Ovary (tissue), 9 donors: ENCODE data around the gene GTF2A2. TPM values are rescaled to one million over a fixed set of nuclear protein-coding genes. Genes with fewer than 3 reads are reported as not detected.
"Not testable (repeated sequence)": the region's sequence is repeated elsewhere in the genome, so short reads cannot be mapped to it uniquely, and the experiment has no call there.

Experiments used
- DNase-seq, 5 donors: peaks; one replicate each; pipeline ENCODE4 v3.0.0-alpha.2; 2019 to 2020
- H3K27ac ChIP-seq, 2 donors: fragments of 200-600 bp; one replicate each; pipeline versions ENCODE4 v1.5.1 to v1.8.0; 2019 to 2022
- H3K27me3 ChIP-seq: fragments of 200-600 bp; one replicate; pipeline ENCODE4 v1.8.0; 2022
- H3K36me3 ChIP-seq: fragments of 200-600 bp; sonication (generic); one replicate; pipeline ENCODE4 v1.5.1; 2019
- H3K4me1 ChIP-seq: one replicate; pipeline ENCODE4 v1.8.1; 2013; ENCODE audit warnings: mild to moderate bottlenecking, moderate library complexity; ENCODE audit not compliant: insufficient read depth
- H3K4me3 ChIP-seq: fragments of 200-600 bp; sonication (generic); one replicate; pipeline ENCODE4 v1.5.1; 2017
- H3K9me3 ChIP-seq, 2 donors: fragments of 200-600 bp in 1 of 2; sonication (generic) in 1 of 2; one replicate each; pipeline versions ENCODE4 v1.5.1 to v1.8.1; 2013 to 2019; ENCODE audit warnings: mild to moderate bottlenecking in 1 of 2, moderate library complexity in 1 of 2
- EP300 ChIP-seq: sonication (generic); formaldehyde crosslinking; IDR thresholded peaks from one replicate; pipeline ENCODE4 v1.6.1; 2017; ENCODE audit warnings: antibody characterized with exemption
- POLR2A ChIP-seq: fragments of 450-650 bp; IDR thresholded peaks from one replicate; pipeline ENCODE4 v1.6.1; 2017; ENCODE audit warnings: antibody characterized with exemption, mild to moderate bottlenecking, moderate library complexity
- WGBS, 3 donors: extraction: QIAGEN DNeasy Blood & Tissue Kit in 1 of 3; methylation state at CpG; one replicate each; pipeline versions ENCODE4 v1.1.5 to v1.1.7; 2013 to 2017; 5-methylcytosine and 5-hydroxymethylcytosine counted together
- intact Hi-C, 4 donors: fragments of 100-400 bp; cut with DNase I; formaldehyde crosslinking; loops; one replicate each; pipeline versions ENCODE4 v1.11.0 to v1.15.1; 2022 to 2023
- polyA plus RNA-seq, 2 donors: library from polyadenylated mRNA; stranded (reverse); fragments of 200-250 nt in 1 of 2; fragments of 350-450 nt in 1 of 2; fragmentation: Illumina TruSeq in 1 of 2; extraction: RNeasy Lipid Tissue Mini Kit (QIAGEN cat#74804) in 1 of 2; gene quantifications; one replicate each; pipeline ENCODE4 v1.2.3, GENCODE V29; 2013 to 2014
- total RNA-seq, 7 donors: library from RNA; depleted of rRNA in 2 of 7; stranded (reverse); fragments of >200 nt in 2 of 7; fragmentation: NEBNext Ultra II Directional in 3 of 7; extraction: Animal tissue kit (Norgen Biotek cat#: 25700) in 3 of 7; gene quantifications; one replicate each; pipeline versions ENCODE4 v1.1.0 to v1.2.4, GENCODE V29; 2016 to 2023
- TF ChIP-seq, protein P1 (sequence below), 3 donors: fragments of 450-650 bp in 2 of 3; fragments of 200-600 bp in 1 of 3; IDR thresholded peaks; one replicate each; pipeline versions ENCODE4 v1.5.1 to v1.8.0; 2016 to 2022; ENCODE audit warnings: antibody characterized with exemption in 3 of 3, mild to moderate bottlenecking in 1 of 3
- donor health status: DM: no; HTN: no; CAD: no; lungs with moderate emphysema.
- donor health status: DM: no; HTN: no; CAD: no.
- donor health status: Bipolar disorder and iron deficiency.
- donor health status: DM: yes; HTN: yes; CAD: no.
- donor health status: DM: no; HTN: no; CAD: no.
- donor health status: DM: yes; HTN: yes; CAD: no.

Gene GTF2A2
- total and polyA plus RNA-seq, 9 donors: 45.5 to 113 (median 99.9) TPM

- 21 to 52% (median 38%) methylated on average over 2 of the region's 2 CpGs for WGBS, 3 donors
- Histone ChIP-seq H3K9me3 (no peaks in the 10 kb centered on the region), H3K4me3 (no peak overlapping the region), H3K27ac (no peak overlapping the region), H3K27me3 (no peaks in the 10 kb centered on the region), H3K4me1 (no peaks in the 10 kb centered on the region), H3K36me3 (no peaks in the 10 kb centered on the region)
- intact Hi-C loops: no loop called here
- DNase-seq: no peak
- TF ChIP-seq POLR2A (no peak), EP300 (no peak)
- TF ChIP-seq, protein P1, sequence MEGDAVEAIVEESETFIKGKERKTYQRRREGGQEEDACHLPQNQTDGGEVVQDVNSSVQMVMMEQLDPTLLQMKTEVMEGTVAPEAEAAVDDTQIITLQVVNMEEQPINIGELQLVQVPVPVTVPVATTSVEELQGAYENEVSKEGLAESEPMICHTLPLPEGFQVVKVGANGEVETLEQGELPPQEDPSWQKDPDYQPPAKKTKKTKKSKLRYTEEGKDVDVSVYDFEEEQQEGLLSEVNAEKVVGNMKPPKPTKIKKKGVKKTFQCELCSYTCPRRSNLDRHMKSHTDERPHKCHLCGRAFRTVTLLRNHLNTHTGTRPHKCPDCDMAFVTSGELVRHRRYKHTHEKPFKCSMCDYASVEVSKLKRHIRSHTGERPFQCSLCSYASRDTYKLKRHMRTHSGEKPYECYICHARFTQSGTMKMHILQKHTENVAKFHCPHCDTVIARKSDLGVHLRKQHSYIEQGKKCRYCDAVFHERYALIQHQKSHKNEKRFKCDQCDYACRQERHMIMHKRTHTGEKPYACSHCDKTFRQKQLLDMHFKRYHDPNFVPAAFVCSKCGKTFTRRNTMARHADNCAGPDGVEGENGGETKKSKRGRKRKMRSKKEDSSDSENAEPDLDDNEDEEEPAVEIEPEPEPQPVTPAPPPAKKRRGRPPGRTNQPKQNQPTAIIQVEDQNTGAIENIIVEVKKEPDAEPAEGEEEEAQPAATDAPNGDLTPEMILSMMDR (IDR thresholded peaks at IDR 0.05): no peak
Observed at GRCh38 chr15:59642351-59642750, 15.0 kb downstream of the GTF2A2 start.

DNA sequence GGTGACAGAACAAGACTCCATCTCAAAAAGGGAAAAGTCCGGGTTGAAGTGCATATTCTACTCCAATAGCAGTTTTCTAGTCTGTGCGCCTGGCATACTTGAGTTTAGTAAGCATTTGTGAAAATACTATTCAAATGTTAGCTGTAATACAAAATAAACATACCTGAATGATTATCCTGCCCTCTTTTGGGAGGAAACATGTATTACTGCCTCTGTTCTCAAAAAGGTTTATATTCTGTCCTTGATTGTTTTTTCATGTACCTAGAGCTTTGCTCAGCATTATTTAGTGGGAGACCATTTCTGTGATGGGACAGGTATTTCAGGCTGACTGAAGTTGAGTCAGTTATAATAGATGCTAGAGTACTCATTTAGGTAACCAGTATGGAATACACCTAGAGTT is 19.8 kb downstream of the GTF2A2 start:
- not testable (repeated sequence) for H3K4me3 ChIP-seq

DNA sequence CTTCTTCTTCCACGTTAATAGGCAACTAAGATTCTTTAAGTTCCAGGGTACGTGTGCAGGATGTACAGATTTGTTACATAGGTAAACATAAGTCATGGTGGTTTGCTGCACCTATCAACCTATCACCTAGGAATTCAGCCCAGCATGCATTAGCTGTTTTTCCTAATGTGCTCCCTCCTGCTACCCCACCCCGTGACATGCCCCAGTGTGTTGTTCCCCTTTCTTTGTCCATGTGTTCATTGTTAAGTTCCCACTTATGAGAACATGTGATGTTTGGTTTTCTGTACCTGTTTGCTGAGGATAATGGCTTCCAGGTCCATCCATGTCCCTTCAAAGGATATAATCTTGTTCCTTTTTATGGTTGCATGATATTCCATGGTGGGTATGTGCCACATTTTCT is 21.1 kb downstream of the GTF2A2 start:
- WGBS, 3 donors: 86 to 91% (median 90%) methylated on average over 3 of the region's 3 CpGs
- Histone ChIP-seq H3K36me3 (no peaks in the 10 kb centered on the region), H3K4me3 (no peak overlapping the region), H3K4me1 (no peaks in the 10 kb centered on the region), H3K9me3 (no peaks in the 10 kb centered on the region), H3K27me3 (no peaks in the 10 kb centered on the region), H3K27ac (no peak overlapping the region)
- DNase-seq: no peak
- no peak for TF ChIP-seq POLR2A
- no peak for TF ChIP-seq EP300
- TF ChIP-seq, protein P1 (IDR thresholded peaks at IDR 0.05): no peak
- intact Hi-C loops: loop anchor here in 2 of 4 donors (5.0 to 10.0 kb wide), 2 partner anchors 99 to 101 kb away; no protein-coding TSS in a partner anchor

More for the DNA sequence above, 19.8 kb downstream of the GTF2A2 start:
- H3K27me3 ChIP-seq, H3K4me1 ChIP-seq, H3K27ac ChIP-seq, H3K36me3 ChIP-seq, DNase-seq, H3K9me3 ChIP-seq: not testable (repeated sequence)
- intact Hi-C loops: loop anchor here in 2 of 4 donors (5.0 to 10.0 kb wide), 2 partner anchors 100 to 103 kb away; no protein-coding TSS in a partner anchor
- WGBS, 3 donors: 83 to 93% (median 89%) methylated on average over 2 of the region's 2 CpGs

- no peaks in the 10 kb centered on the region for H3K36me3 ChIP-seq
- no peak overlapping the region for H3K27ac ChIP-seq
- no peak overlapping the region for H3K4me3 ChIP-seq
- no peaks in the 10 kb centered on the region for H3K4me1 ChIP-seq
- intact Hi-C loops: loop anchor here in 1 of 4 donors (10.0 kb wide), 1 partner anchor 98 kb away; no protein-coding TSS in a partner anchor
- 51 to 63% (median 51%) methylated on average over 4 of the region's 4 CpGs for WGBS, 3 donors
- H3K27me3 ChIP-seq: no peaks in the 10 kb centered on the region
- TF ChIP-seq POLR2A: no peak
- no peak for TF ChIP-seq EP300
- TF ChIP-seq, protein P1 (IDR thresholded peaks at IDR 0.05): no peak
- no peaks in the 10 kb centered on the region for H3K9me3 ChIP-seq
- no peak for DNase-seq
Observed at GRCh38 chr15:59632714-59633113, 24.6 kb downstream of the GTF2A2 start.

DNA sequence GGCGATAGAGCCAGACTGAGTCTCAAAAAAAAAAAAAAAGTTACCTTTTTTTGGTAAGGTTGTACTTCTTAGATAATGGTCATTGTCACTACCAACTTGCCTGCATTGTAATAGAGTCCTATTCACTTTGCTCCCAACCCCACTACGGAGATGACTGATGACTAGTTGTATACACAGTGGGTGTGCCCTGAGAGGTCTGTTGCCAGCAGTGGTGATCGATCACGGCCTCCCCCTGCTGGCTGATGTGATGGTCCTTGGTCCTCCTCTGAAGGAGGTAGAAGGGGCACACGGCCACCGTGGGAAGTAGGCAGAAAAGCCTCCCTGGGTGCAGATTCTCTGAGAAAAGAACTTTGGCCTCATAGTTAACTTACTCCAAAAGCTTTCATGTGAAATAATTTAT is 35.0 kb downstream of the GTF2A2 start:
- no peaks in the 10 kb centered on the region for H3K36me3 ChIP-seq
- H3K4me1 ChIP-seq: no peaks in the 10 kb centered on the region
- H3K27ac ChIP-seq: no peak overlapping the region
- intact Hi-C loops: no loop called here
- no peak overlapping the region for H3K4me3 ChIP-seq
- TF ChIP-seq POLR2A: no peak
- TF ChIP-seq, protein P1 (IDR thresholded peaks at IDR 0.05): no peak
- TF ChIP-seq EP300: no peak
- 23 to 33% (median 32%) methylated on average over 6 of the region's 6 CpGs for WGBS, 3 donors
- no peaks in the 10 kb centered on the region for H3K27me3 ChIP-seq
- DNase-seq: peak in 1 of 5 donors; percentile 37
- no peaks in the 10 kb centered on the region for H3K9me3 ChIP-seq
